SK-N-DZ (cell line): ENCODE results near the gene CRYGN.

ENCODE experiments used
- DNase-seq: peaks from one replicate; pipeline ENCODE4 v3.0.0-alpha.2; 2015; ENCODE audit warnings: low spot score

Gene CRYGN

GRCh38 chr7:151392426-151392825 is 47.5 kb downstream of the CRYGN start:
- DNase-seq = no peak

GRCh38 chr7:151392002-151392401 is 47.9 kb downstream of the CRYGN start:
- no peak for DNase-seq

- no peak for DNase-seq
Measured at GRCh38 chr7:151391358-151391730, 48.6 kb downstream of the CRYGN start.

- no peak for DNase-seq
Measured at GRCh38 chr7:151390598-151391357, 49.2 kb downstream of the CRYGN start.

- DNase-seq = no peak
Measured at GRCh38 chr7:151389768-151390597, 50.0 kb downstream of the CRYGN start.

GRCh38 chr7:151389096-151389767 is 50.7 kb downstream of the CRYGN start:
- DNase-seq = no peak

- no peak for DNase-seq
Measured at GRCh38 chr7:151388430-151388829, 51.5 kb downstream of the CRYGN start.

GRCh38 chr7:151388007-151388297 is 52.0 kb downstream of the CRYGN start:
- DNase-seq = no peak

GRCh38 chr7:151387161-151388006 is 52.6 kb downstream of the CRYGN start:
- no peak for DNase-seq

GRCh38 chr7:151386301-151387160 is 53.4 kb downstream of the CRYGN start:
- no peak for DNase-seq

- DNase-seq = no peak
Measured at GRCh38 chr7:151385626-151386300, 54.2 kb downstream of the CRYGN start.

- DNase-seq = no peak
Measured at GRCh38 chr7:151384776-151385625, 54.9 kb downstream of the CRYGN start.

- DNase-seq = no peak
Measured at GRCh38 chr7:151384352-151384697, 55.6 kb downstream of the CRYGN start.

- DNase-seq = no peak
Measured at GRCh38 chr7:151383638-151384351, 56.1 kb downstream of the CRYGN start.

- DNase-seq = no peak
Measured at GRCh38 chr7:151382079-151382885, 57.7 kb downstream of the CRYGN start.

- no peak for DNase-seq
Measured at GRCh38 chr7:151381348-151382078, 58.4 kb downstream of the CRYGN start.

- no peak for DNase-seq
Measured at GRCh38 chr7:151381098-151381347, 58.9 kb downstream of the CRYGN start.
